Measurements from ENCODE around the gene ZSCAN5B.

DNA sequence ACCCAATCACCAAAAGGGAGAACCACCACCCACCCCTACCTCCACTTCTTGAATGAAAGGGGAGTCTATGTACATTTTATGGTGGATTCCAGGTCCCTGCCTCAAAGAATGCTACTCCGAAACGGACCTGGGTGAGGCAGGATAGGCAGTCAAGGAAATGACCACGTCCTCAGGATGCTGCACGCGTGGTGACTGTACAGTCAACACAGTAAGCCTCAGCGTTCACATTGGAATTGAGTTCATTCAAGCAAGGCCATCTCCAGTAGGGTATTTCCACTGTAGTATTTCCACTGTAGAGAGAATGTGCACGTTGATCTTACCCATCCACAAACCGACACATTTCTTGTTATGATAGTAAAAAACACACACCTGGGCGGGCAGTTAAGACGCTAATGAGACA is 21.4 kb upstream of the ZSCAN5B start:
- TF ChIP-seq POLR2A (IDR thresholded peaks at IDR 0.05) = no peak
- TF ChIP-seq, protein P1, sequence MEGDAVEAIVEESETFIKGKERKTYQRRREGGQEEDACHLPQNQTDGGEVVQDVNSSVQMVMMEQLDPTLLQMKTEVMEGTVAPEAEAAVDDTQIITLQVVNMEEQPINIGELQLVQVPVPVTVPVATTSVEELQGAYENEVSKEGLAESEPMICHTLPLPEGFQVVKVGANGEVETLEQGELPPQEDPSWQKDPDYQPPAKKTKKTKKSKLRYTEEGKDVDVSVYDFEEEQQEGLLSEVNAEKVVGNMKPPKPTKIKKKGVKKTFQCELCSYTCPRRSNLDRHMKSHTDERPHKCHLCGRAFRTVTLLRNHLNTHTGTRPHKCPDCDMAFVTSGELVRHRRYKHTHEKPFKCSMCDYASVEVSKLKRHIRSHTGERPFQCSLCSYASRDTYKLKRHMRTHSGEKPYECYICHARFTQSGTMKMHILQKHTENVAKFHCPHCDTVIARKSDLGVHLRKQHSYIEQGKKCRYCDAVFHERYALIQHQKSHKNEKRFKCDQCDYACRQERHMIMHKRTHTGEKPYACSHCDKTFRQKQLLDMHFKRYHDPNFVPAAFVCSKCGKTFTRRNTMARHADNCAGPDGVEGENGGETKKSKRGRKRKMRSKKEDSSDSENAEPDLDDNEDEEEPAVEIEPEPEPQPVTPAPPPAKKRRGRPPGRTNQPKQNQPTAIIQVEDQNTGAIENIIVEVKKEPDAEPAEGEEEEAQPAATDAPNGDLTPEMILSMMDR (IDR thresholded peaks at IDR 0.05 in 4 of 5, conservative IDR thresholded peaks at IDR 0.05 in 1 of 5) = no peak

Measured in gastrocnemius medialis (tissue), 4 donors.